Right ventricle myocardium inferior (tissue), 1 donor: ENCODE data around the gene PARP2. TPM values are rescaled to one million over a fixed set of nuclear protein-coding genes. Genes with fewer than 3 reads are reported as not detected.

ENCODE experiments used
- ATAC-seq: fragments of 200-7000 bp; cut with Tn5 transposase; one replicate; pipeline ENCODE4 v1.9.1; 2020; ENCODE audit warnings: mild to moderate bottlenecking, moderate library complexity
- DNase-seq: peaks from one replicate; pipeline ENCODE4 v3.0.0; 2021; ENCODE audit errors: missing footprints
- intact Hi-C: fragments of 100-400 bp; cut with DNase I; formaldehyde crosslinking; loops from one replicate; pipeline ENCODE4 v1.11.0; 2022
- total RNA-seq: library from RNA; stranded (reverse); fragmentation: NEBNext Ultra II Directional; extraction: Animal tissue kit (Norgen Biotek cat#: 25700); gene quantifications from one replicate; pipeline ENCODE4 v1.2.1, GENCODE V29; 2021
- donor health status: DM: no; HTN: yes; CAD: no; lungs with severe emphysema.

Gene PARP2
- total RNA-seq, 1 donor from 2014 or later: 15.7 TPM

DNA sequence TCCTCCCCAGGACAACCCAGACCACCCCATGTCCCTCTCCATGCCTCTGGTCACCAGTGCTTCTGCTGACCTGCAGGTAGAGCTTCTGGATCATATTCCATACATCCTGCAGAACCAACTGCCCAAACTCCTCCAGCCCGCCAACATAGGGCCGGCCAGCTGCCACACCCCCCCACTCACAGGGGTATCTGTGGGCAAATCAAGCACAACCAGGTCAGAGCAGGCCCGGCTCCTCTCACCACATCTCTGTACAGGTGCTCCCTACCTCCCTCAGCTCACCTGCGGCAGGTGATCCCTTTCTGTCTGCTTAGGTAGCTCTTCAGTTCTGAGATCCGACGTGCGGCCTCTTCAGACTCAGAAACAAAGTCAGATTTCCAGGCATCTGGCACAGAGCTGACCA lies 40.9 kb downstream of the PARP2 start:
- intact Hi-C loops: no loop called here
- ATAC-seq (no peak), DNase-seq (no peak)

DNA sequence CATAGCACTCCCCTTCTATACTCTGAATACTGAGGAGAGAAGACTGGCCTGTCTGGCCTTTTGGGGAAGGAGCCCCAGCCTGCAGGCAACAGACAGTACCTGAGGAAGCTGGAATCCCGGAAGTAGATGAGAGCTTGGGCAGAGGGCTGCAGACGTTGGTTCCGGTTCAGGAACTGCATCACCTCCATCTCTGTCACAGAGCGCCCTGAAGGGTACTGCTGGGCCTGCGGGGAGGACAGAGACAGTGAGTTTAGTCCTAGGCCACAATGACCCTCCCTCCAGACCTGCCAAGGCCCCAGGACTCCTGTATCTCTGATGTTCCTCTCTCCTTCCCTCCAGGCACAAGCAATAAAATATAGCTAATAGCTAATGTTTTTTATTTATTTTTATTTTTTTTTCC lies 41.5 kb downstream of the PARP2 start:
- ATAC-seq (no peak), DNase-seq (no peak)
- intact Hi-C loops: no loop called here

DNA sequence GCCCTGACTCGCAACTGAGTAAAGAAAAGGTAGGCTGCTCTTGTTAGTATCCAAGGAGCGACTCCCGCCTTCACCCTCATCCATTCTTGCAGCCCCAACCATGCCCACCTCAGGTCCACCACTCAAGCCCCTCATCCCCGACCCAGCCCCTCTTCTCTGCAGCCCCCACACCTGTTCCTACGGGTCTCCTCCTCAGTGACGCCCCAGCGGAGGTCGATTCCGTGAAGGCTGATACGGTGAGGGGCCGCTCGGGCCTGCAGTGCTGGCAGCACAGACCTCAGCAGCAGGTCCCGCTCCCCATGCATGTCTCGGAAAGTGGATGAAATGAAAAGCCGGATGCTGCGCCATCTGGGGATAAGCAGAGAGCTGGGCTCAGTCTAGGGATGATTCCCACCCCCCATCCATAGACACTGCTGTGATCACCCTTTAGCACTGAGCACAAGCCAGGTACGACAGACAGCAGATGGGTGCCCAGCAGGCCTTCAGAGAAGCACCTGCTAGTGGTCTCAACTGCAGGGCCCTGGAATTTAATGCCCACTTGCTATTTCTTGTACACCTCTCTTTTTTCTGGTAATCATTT lies 42.9 kb downstream of the PARP2 start:
- ATAC-seq: no peak
- no peak for DNase-seq
- intact Hi-C loops: no loop called here

DNA sequence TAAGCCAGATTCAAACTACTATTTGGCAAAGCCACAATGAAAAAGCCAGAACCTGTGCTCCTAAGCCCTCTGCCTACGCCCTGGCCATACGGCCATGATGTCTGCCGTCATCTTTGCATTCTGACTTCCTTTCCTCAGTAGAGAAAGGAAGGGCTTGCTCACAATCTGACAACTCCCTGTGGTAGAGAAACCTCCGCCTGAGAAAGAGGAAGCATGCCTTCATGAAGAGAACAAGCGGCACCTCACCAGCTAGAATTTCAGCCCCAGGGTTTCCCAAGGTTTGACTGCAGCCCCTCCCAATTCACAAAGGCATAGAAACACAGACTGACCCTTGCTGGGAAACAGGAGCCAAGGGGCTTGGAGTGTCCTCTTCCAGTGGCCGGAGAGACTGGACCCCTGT lies 44.1 kb downstream of the PARP2 start:
- DNase-seq: no peak
- intact Hi-C loops: no loop called here
- ATAC-seq: no peak

DNA sequence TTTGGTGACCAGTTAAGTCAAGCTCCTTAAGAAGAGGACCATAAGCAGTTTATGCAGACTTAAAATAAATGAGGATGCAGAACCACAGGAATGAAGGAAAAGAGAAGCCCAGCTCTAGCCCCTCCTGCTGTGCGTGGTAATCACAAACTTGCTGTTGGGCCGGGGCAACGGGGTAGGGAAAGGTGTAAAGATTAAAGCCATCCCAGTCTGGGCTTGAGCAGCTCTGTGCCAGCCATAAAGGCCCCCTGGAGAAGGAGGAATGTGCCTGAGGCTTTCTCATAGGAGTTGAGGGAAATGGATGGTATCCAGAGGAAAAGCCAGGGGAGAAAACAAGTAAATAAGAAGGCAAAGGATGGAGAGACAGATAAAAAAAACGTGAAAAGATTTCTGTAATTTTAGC lies 44.7 kb downstream of the PARP2 start:
- DNase-seq (no peak), ATAC-seq (no peak)
- intact Hi-C loops: no loop called here

DNA sequence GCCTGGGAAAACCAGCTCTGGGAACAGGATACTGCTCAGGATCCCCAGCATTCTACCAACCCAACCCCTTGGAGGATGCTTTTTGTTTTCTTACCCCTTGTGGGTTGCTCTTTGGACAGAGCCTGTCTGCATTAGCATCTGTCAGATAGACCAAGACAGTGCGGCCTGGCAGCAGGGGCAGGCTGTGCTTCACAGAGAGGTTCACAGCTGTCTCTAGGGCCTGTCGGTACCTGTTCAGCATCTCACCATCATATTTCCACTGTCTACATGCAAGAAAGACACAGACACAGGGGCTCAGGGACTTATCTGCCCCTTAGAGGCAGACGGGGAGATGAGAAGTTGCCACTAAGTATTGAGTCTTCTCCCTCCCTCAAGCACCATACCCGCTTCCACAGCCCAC lies 48.1 kb downstream of the PARP2 start:
- intact Hi-C loops: no loop called here

DNA sequence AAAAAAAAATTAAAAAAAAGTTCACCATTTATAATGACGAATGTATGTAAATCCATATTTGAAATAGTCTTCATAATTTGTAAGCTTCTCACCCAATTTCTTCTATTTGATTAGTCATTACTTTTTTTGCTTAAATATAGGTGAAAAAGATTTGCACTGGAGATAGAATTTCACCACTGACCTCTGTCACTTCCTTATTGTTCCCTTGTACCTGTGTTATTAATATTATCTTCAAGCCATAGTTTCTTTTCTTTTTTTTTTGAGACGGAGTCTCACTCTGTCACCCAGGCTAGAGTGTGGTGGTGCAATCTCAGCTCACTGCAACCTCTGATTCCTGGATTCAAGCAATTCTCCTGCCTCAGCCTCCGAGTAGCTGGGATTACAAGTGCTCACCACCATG lies 54.1 kb downstream of the PARP2 start:
- ATAC-seq: no peak
- intact Hi-C loops: no loop called here

More for the DNA sequence above, 48.1 kb downstream of the PARP2 start:
- DNase-seq (no peak), ATAC-seq (no peak)

DNA sequence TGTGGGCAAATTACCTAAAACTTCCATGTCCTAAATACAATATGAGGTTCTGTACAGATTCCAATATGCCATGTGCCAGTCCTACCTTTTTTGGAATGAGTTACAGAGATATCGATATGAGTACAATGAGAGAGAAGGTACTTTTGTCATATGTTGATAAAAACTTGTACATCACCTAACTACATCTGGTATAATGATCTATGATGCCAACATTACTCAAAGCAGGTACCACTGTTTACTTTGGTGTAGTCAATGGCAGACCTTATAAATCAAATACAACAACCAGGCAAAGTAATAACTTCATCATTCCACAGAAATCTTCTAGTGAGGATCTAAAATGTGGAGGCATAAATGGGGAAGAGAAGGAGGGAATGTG lies 57.1 kb downstream of the PARP2 start:
- DNase-seq: no peak
- no peak for ATAC-seq
- intact Hi-C loops: no loop called here

More for the DNA sequence above, 54.1 kb downstream of the PARP2 start:
- no peak for DNase-seq

DNA sequence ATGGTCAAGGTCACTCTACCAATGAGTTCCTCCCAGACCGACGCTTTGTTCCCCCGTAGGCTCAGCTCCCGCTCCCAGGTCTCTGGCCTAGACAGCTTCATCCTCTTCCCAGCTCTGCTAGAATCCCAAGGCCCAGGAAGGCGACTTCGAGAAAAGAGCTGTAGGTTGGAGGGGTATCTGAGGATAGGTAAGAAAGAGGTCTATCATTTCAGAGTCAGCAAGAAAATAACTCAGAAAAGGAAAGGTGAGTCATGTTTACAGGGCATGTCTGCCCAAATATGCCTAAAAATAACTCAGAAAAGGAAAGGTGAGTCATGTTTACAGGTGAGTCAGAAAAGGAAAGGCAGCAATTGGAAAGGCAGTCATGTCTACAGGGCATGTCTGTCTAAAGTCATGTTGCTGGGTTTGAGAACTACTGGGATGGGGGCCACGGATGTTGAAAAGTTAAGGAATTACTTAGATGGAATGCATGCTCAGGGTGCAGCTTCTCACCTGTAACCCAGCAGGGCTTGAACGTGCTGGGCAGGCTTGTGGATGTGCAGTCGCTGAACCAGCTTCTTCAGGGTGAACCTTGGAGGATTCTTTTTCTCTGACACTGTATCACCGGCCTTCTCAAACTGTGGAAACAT lies 57.6 kb downstream of the PARP2 start:
- DNase-seq (no peak), ATAC-seq (no peak)
- intact Hi-C loops: no loop called here

DNA sequence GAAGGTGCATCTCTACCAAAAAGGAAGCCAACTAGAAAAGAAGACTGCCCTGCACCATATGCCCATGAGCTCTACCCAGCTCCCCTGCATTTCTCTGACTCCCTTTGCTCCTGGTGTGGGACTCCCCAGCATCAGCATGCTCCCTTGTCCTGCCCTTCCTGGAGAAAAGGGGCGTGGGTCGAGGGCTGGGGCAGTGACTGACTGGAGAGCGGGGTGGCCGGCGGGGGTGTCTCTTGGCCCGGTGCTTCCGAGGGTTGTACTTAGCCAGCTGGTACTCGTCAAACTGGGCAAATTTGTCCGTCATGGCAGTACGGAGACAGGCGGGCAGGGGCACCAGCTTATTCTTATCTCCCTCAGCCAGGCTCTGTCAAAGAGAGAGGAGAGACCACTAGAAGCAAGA lies 60.1 kb downstream of the PARP2 start:
- DNase-seq: no peak
- intact Hi-C loops: no loop called here
- ATAC-seq: no peak

Other genes starting within 250 kb of the PARP2 start
- not detected for gene OR4K17, start 232.9 kb upstream of the PARP2 start, total RNA-seq
- gene OR4N5, start 204.8 kb upstream of the PARP2 start, total RNA-seq: not detected
- not detected for gene OR11G2, start 152.7 kb upstream of the PARP2 start, total RNA-seq
- not detected for gene OR11H6, start 119.9 kb upstream of the PARP2 start, total RNA-seq
- not detected for gene OR11H7, start 114.7 kb upstream of the PARP2 start, total RNA-seq
- not detected for gene OR11H4, start 104.3 kb upstream of the PARP2 start, total RNA-seq
- gene TTC5, start 37.7 kb upstream of the PARP2 start, total RNA-seq: 10.0 TPM
- 41.0 TPM for gene CCNB1IP1, start 10.4 kb upstream of the PARP2 start, total RNA-seq
- gene TEP1, start 69.9 kb downstream of the PARP2 start, total RNA-seq: 8.2 TPM
- gene KLHL33, start 92.5 kb downstream of the PARP2 start, total RNA-seq: 0.62 TPM
- 18.8 TPM for gene OSGEP, start 111.2 kb downstream of the PARP2 start, total RNA-seq
- gene APEX1, start 111.6 kb downstream of the PARP2 start, total RNA-seq: 67.2 TPM
- 17.2 TPM for gene PIP4P1, start 117.8 kb downstream of the PARP2 start, total RNA-seq
- gene PNP, start 125.8 kb downstream of the PARP2 start, total RNA-seq: 7.6 TPM
- gene RNASE10, start 161.9 kb downstream of the PARP2 start, total RNA-seq: 0.27 TPM
- gene RNASE9, start 217.4 kb downstream of the PARP2 start, total RNA-seq: not detected
- not detected for gene RNASE11, start 244.4 kb downstream of the PARP2 start, total RNA-seq
- not detected for gene RNASE12, start 247.7 kb downstream of the PARP2 start, total RNA-seq